ENCODE data around the gene MAMLD1. TPM values are rescaled to one million over a fixed set of nuclear protein-coding genes. Genes with fewer than 3 reads are reported as not detected.
"Not testable (repeated sequence)": the region's sequence is repeated elsewhere in the genome, so short reads cannot be mapped to it uniquely, and the experiment has no call there.

Gene MAMLD1
- polyA plus RNA-seq, 1 donor from 2014 or later: 0.80 TPM

GRCh38 chrX:150337026-150337425, 26.1 kb upstream of the MAMLD1 start:
- no peaks in the 10 kb centered on the region for H3K36me3 Mint-ChIP-seq
- peaks cover 2% of the 10 kb centered on the region for H3K27me3 Mint-ChIP-seq
- no peak overlapping the region for H3K27ac Mint-ChIP-seq
- peaks cover 0 to 10% (median 7%) of the 10 kb centered on the region in 3 donors for H3K4me1 Mint-ChIP-seq
- no peaks in the 10 kb centered on the region for H3K9me3 Mint-ChIP-seq
- no peak overlapping the region for H3K4me3 Mint-ChIP-seq

- H3K4me1 Mint-ChIP-seq: peaks cover 0 to 10% (median 7%) of the 10 kb centered on the region in 3 donors
- no peaks in the 10 kb centered on the region for H3K9me3 Mint-ChIP-seq
- no peak overlapping the region for H3K4me3 Mint-ChIP-seq
- no peaks in the 10 kb centered on the region for H3K36me3 Mint-ChIP-seq
- H3K27me3 Mint-ChIP-seq: peaks cover 2% of the 10 kb centered on the region
- no peak overlapping the region for H3K27ac Mint-ChIP-seq
Observed at GRCh38 chrX:150337536-150337935, 25.6 kb upstream of the MAMLD1 start.

GRCh38 chrX:150338615-150339014, 24.5 kb upstream of the MAMLD1 start:
- H3K4me1 Mint-ChIP-seq: peaks cover 0 to 2% (median 0%) of the 10 kb centered on the region in 3 donors
- H3K9me3 Mint-ChIP-seq: no peaks in the 10 kb centered on the region
- H3K27me3 Mint-ChIP-seq: peaks cover 2% of the 10 kb centered on the region
- no peak overlapping the region for H3K4me3 Mint-ChIP-seq
- no peak overlapping the region for H3K27ac Mint-ChIP-seq
- no peaks in the 10 kb centered on the region for H3K36me3 Mint-ChIP-seq

- no peak overlapping the region for H3K4me3 Mint-ChIP-seq
- H3K9me3 Mint-ChIP-seq: no peaks in the 10 kb centered on the region
- H3K27ac Mint-ChIP-seq: no peak overlapping the region
- peaks cover 0 to 2% (median 0%) of the 10 kb centered on the region in 3 donors for H3K4me1 Mint-ChIP-seq
- peaks cover 2% of the 10 kb centered on the region for H3K27me3 Mint-ChIP-seq
- no peaks in the 10 kb centered on the region for H3K36me3 Mint-ChIP-seq
Observed at GRCh38 chrX:150339736-150340135, 23.4 kb upstream of the MAMLD1 start.

- H3K4me3 Mint-ChIP-seq, H3K27me3 Mint-ChIP-seq, H3K9me3 Mint-ChIP-seq: not testable (repeated sequence)
Observed at GRCh38 chrX:150340326-150340725, 22.8 kb upstream of the MAMLD1 start.

GRCh38 chrX:150347471-150347870, 15.6 kb upstream of the MAMLD1 start:
- Mint-ChIP-seq H3K36me3 (no peaks in the 10 kb centered on the region), H3K9me3 (peaks cover 0 to 3% (median 0%) of the 10 kb centered on the region in 3 donors), H3K4me3 (no peak overlapping the region), H3K27me3 (peaks cover 4% of the 10 kb centered on the region), H3K27ac (no peak overlapping the region), H3K4me1 (peaks cover 0 to 2% (median 0%) of the 10 kb centered on the region in 3 donors)

More at GRCh38 chrX:150340326-150340725, 22.8 kb upstream of the MAMLD1 start:
- not testable (repeated sequence) for H3K4me1 Mint-ChIP-seq, H3K27ac Mint-ChIP-seq, H3K36me3 Mint-ChIP-seq

- H3K4me3 Mint-ChIP-seq: no peak overlapping the region
- peaks cover 0 to 2% (median 0%) of the 10 kb centered on the region in 3 donors for H3K4me1 Mint-ChIP-seq
- H3K27ac Mint-ChIP-seq: no peak overlapping the region
- peaks cover 4% of the 10 kb centered on the region for H3K27me3 Mint-ChIP-seq
- H3K9me3 Mint-ChIP-seq: peaks cover 0 to 3% (median 0%) of the 10 kb centered on the region in 3 donors
- no peaks in the 10 kb centered on the region for H3K36me3 Mint-ChIP-seq
Observed at GRCh38 chrX:150348365-150348764, 14.8 kb upstream of the MAMLD1 start.

- H3K36me3 Mint-ChIP-seq: no peaks in the 10 kb centered on the region
- H3K4me1 Mint-ChIP-seq: peaks cover 0 to 2% (median 1%) of the 10 kb centered on the region in 3 donors
- no peak overlapping the region for H3K27ac Mint-ChIP-seq
- H3K9me3 Mint-ChIP-seq: peaks cover 0 to 3% (median 0%) of the 10 kb centered on the region in 3 donors
- H3K4me3 Mint-ChIP-seq: no peak overlapping the region
- peaks cover 6% of the 10 kb centered on the region for H3K27me3 Mint-ChIP-seq
Observed at GRCh38 chrX:150352114-150352513, 11.0 kb upstream of the MAMLD1 start.

- Mint-ChIP-seq H3K4me1 (peaks cover 0 to 2% (median 1%) of the 10 kb centered on the region in 3 donors), H3K27ac (no peak overlapping the region), H3K36me3 (no peaks in the 10 kb centered on the region), H3K4me3 (no peak overlapping the region), H3K27me3 (peaks cover 6% of the 10 kb centered on the region), H3K9me3 (peaks cover 0 to 3% (median 0%) of the 10 kb centered on the region in 3 donors)
Observed at GRCh38 chrX:150352581-150352980, 10.5 kb upstream of the MAMLD1 start.

- H3K36me3 Mint-ChIP-seq: no peaks in the 10 kb centered on the region
- no peak overlapping the region for H3K27ac Mint-ChIP-seq
- peaks cover 6% of the 10 kb centered on the region for H3K27me3 Mint-ChIP-seq
- no peak overlapping the region for H3K4me3 Mint-ChIP-seq
- no peaks in the 10 kb centered on the region for H3K9me3 Mint-ChIP-seq
- peaks cover 0 to 1% (median 0%) of the 10 kb centered on the region in 3 donors for H3K4me1 Mint-ChIP-seq
Observed at GRCh38 chrX:150355913-150356312, 7.2 kb upstream of the MAMLD1 start.

GRCh38 chrX:150357790-150358189, 5.3 kb upstream of the MAMLD1 start:
- no peak overlapping the region for H3K4me3 Mint-ChIP-seq
- no peak overlapping the region for H3K27ac Mint-ChIP-seq
- H3K27me3 Mint-ChIP-seq: peaks cover 8% of the 10 kb centered on the region

GRCh38 chrX:150358651-150359050, 4.5 kb upstream of the MAMLD1 start:
- Mint-ChIP-seq H3K27ac (no peak overlapping the region), H3K27me3 (peaks cover 8% of the 10 kb centered on the region), H3K4me1 (peaks cover 0 to 2% (median 1%) of the 10 kb centered on the region in 3 donors), H3K9me3 (no peaks in the 10 kb centered on the region), H3K36me3 (no peaks in the 10 kb centered on the region), H3K4me3 (no peak overlapping the region)

More at GRCh38 chrX:150357790-150358189, 5.3 kb upstream of the MAMLD1 start:
- Mint-ChIP-seq H3K36me3 (no peaks in the 10 kb centered on the region), H3K4me1 (peaks cover 0 to 2% (median 1%) of the 10 kb centered on the region in 3 donors), H3K9me3 (no peaks in the 10 kb centered on the region)

GRCh38 chrX:150360331-150360730, 2.8 kb upstream of the MAMLD1 start:
- Mint-ChIP-seq H3K4me3 (peak overlapping the region in 1 of 4 donors; percentile 4), H3K27ac (no peak overlapping the region), H3K9me3 (no peaks in the 10 kb centered on the region), H3K27me3 (peaks cover 8% of the 10 kb centered on the region), H3K36me3 (no peaks in the 10 kb centered on the region), H3K4me1 (peaks cover 0 to 2% (median under 1%) of the 10 kb centered on the region in 3 donors)

GRCh38 chrX:150361070-150361776, 1.9 kb upstream of the MAMLD1 start:
- Mint-ChIP-seq H3K4me3 (peak overlapping the region; percentile 81 to 90 (median 84)), H3K27ac (peak overlapping the region in 1 of 3 donors; percentile 22), H3K36me3 (no peaks in the 10 kb centered on the region), H3K27me3 (peaks cover 8% of the 10 kb centered on the region), H3K4me1 (peaks cover 0 to 4% (median 2%) of the 10 kb centered on the region in 3 donors), H3K9me3 (no peaks in the 10 kb centered on the region)

GRCh38 chrX:150361777-150362351, 1.3 kb upstream of the MAMLD1 start:
- Mint-ChIP-seq H3K27ac (peak overlapping the region in 1 of 3 donors; percentile 22), H3K27me3 (peaks cover 6% of the 10 kb centered on the region)

More at GRCh38 chrX:150361777-150362351, 1.3 kb upstream of the MAMLD1 start:
- Mint-ChIP-seq H3K9me3 (no peaks in the 10 kb centered on the region), H3K4me3 (peak overlapping the region; percentile 81 to 93 (median 86)), H3K36me3 (no peaks in the 10 kb centered on the region), H3K4me1 (peaks cover 0 to 10% (median 7%) of the 10 kb centered on the region in 3 donors)
